GM12874 (cell line): ENCODE measurements around the gene EGFL7.

Experiments used
- CTCF ChIP-seq: IDR thresholded peaks from 2 replicates; pipeline ENCODE4 v1.5.1; 2011; ENCODE audit warnings: low read depth, mild to moderate bottlenecking, control low read depth, low read length, moderate library complexity; ENCODE audit not compliant: insufficient read depth

EGFL7 gene

GRCh38 chr9:136662656-136663581 lies at the start of gene EGFL7:
Gene EGFL7, plus strand, starts transcription at chr9:136662916. Its CDS starts 5,367 bp downstream, at chr9:136668283.
- no peak for TF ChIP-seq CTCF

GRCh38 chr9:136613824-136614371 lies 48.8 kb upstream of the EGFL7 start:
- TF ChIP-seq CTCF = no peak

GRCh38 chr9:136614372-136614922 lies 48.3 kb upstream of the EGFL7 start:
- no peak for TF ChIP-seq CTCF

- no peak for TF ChIP-seq CTCF
Measured at GRCh38 chr9:136614967-136615623, 47.6 kb upstream of the EGFL7 start.

GRCh38 chr9:136615631-136616306 lies 46.9 kb upstream of the EGFL7 start:
- TF ChIP-seq CTCF = no peak

GRCh38 chr9:136616307-136616635 lies 46.4 kb upstream of the EGFL7 start:
- no peak for TF ChIP-seq CTCF
